Left renal cortex interstitium (tissue), 4 donors: ENCODE measurements around the gene SLC35G4. TPM values are rescaled to one million over a fixed set of nuclear protein-coding genes. Genes with fewer than 3 reads are reported as not detected.
"Not testable (repeated sequence)": the region's sequence is repeated elsewhere in the genome, so short reads cannot be mapped to it uniquely, and the experiment has no call there.

ENCODE experiments used
- DNase-seq, 4 donors: peaks; one replicate each; pipeline ENCODE4 v3.0.0-alpha.2; 2013; ENCODE audit warnings: low read depth in 4 of 4, low spot score in 2 of 4, missing footprints in 1 of 4
- polyA plus RNA-seq, 4 donors: library from polyadenylated mRNA; unstranded; fragments of 120-200 nt; gene quantifications; one replicate each; pipeline ENCODE4 v1.2.1, GENCODE V29; 2013; ENCODE audit not compliant: insufficient read length in 4 of 4

Gene SLC35G4
- polyA plus RNA-seq, 4 donors, result not detected

DNA sequence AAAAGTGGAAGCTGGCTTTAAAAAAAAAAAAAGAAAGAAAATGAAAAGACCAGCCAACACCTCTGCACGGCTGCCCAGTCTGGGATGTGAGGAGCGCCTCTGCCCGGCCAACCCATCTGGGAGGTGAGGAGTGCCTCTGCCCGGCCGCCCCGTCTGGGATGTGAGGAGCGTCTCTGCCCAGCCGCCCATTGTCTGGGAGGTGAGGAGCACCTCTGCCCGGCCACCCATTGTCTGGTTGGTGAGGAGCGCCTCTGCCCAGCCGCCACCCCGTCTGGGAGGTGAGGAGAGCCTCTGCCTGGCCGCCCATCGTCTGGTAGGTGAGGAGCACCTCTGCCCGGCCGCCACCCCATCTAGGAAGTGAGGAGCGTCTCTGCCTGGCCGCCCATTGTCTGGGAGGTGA lies 3.7 kb downstream of the SLC35G4 start:
- not testable (repeated sequence) for DNase-seq

DNA sequence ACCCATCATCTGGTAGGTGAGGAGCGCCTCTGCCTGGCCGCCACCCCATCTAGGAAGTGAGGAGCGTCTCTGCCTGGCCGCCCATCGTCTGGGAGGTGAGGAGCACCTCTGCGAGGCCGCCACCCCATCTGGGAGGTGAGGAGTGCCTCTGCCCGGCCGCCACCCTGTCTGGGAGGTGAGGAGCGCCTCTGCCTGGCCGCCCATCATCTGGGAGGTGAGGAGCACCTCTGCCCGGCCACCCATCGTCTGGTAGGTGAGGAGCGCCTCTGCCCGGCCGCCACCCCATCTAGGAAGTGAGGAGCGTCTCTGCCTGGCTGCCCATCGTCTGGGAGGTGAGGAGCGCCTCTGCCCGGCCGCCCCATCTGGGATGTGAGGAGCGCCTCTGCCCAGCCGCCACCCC lies 4.2 kb downstream of the SLC35G4 start:
- not testable (repeated sequence) for DNase-seq

DNA sequence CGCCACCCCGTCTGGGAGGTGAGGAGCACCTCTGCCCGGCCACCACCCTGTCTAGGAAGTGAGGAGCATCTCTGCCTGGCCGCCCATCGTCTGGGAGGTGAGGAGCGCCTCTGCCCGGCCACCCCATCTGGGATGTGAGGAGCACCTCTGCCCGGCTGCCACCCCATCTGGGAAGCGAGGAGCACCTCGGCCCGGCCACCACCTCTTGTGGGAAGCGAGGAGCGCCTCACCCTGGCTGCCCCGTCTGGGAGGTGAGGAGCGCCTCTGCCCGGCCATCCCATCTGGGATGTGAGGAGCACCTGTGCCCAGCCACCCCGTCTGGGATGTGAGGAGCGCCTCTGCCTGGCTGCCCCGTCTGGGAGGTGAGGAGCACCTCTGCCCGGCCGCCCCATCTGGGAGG lies 4.6 kb downstream of the SLC35G4 start:
- DNase-seq, result not testable (repeated sequence)

DNA sequence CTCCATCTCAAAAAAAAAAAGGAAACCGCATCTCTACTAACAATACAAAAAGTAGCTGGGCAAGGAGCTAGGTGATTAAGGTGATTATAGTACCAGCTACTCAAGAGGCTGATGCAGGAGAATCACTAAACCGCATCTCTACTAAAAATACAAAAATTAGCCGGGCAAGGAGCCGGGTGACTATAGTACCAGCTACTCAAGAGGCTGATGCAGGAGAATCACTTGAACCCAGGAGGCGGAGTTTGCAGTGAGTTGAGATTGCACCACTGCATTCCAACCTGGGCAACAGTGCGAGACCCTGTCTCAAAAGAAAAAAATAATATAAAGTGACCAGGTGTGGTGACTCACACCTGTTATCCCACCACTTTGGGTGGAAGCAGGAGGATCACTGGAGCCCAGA lies 5.6 kb downstream of the SLC35G4 start:
- not testable (repeated sequence) for DNase-seq

DNA sequence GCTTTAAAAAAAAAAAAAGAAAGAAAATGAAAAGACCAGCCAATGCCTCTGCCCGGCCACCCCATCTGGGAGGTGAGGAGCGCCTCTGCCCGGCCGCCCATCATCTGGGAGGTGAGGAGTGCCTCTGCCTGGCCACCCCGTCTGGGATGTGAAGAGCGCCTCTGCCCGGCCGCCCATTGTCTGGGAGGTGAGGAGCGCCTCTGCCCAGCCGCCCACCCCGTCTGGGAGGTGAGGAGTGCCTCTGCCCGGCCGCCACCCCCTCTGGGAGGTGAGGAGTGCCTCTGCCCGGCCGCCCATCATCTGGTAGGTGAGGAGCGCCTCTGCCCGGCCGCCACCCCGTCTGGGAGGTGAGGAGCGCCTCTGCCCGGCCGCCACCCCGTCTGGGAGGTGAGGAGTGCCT lies 37.9 kb downstream of the SLC35G4 start:
- DNase-seq, result not testable (repeated sequence)

DNA sequence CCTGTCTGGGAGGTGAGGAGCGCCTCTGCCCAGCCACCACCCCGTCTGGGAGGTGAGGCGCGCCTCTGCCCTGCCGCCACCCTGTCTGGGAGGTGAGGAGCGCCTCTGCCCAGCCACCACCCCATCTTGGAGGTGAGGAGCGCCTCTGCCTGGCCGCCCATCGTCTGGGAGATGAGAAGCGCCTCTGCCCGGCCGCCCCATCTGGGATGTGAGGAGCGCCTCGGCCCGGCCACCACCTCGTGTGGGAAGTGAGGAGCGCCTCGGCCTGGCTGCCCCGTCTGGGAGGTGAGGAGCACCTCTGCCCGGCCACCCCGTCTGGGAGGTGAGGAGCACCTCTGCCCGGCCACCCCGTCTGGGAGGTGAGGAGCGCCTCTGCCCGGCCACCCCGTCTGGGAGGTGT lies 38.4 kb downstream of the SLC35G4 start:
- not testable (repeated sequence) for DNase-seq

DNA sequence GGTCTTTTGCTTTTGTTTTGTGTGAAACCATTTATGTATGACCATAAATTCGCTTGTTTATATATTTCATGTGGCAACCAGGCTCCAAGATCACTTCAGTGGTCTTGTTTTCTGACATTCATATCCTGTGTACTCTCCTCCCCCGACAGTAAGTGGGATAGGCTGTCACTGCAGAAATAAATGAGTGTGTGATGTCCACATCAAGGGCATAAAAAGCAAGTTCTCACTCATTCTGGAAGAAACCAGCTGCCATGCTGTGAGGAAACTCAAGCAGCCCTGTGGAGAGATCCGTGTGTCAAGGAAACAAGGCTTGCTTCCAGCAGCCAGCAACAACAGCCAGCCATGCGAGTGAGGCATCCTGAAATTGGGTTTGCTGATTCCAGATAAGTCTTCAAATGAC lies 40.4 kb downstream of the SLC35G4 start:
- no peak for DNase-seq

DNA sequence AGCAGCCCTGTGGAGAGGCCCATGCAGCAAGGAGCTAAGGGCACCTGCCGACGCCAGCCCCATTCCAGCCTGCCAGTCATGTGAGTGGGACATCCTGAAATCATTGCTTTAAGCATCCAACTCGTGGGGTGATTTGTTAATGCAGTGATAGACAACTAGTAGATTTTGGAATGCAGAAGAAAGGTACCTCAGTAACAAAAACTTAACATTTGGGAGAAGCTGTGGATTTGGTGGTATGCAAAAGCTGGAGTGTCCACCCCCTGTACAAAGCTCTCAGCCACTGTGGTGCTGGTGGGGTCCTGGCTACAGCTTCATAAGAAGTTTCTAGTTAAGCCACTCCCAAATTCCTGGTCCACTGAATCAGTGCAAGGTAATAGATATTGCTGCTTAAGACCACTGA lies 42.5 kb downstream of the SLC35G4 start:
- DNase-seq, result no peak

DNA sequence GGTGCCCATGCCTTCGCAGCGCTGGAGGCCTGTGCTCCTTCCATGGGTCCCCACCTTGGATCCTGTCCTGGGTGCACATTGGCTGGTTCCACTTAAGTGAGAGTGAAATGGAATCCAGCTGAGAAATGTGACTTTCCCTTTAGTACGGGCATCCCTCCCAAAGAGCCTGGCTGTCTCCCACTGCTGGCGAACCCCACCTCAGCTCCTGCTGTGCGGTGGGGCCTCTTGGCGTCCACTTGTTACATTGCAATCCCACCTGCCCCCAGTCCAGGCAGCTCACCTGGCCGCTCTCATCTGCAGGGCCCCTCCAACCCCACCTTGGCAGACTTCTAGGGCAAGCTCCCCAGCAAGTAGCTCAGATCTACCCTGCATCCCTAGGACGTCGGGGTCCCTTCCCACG lies 44.1 kb downstream of the SLC35G4 start:
- DNase-seq, result no peak

DNA sequence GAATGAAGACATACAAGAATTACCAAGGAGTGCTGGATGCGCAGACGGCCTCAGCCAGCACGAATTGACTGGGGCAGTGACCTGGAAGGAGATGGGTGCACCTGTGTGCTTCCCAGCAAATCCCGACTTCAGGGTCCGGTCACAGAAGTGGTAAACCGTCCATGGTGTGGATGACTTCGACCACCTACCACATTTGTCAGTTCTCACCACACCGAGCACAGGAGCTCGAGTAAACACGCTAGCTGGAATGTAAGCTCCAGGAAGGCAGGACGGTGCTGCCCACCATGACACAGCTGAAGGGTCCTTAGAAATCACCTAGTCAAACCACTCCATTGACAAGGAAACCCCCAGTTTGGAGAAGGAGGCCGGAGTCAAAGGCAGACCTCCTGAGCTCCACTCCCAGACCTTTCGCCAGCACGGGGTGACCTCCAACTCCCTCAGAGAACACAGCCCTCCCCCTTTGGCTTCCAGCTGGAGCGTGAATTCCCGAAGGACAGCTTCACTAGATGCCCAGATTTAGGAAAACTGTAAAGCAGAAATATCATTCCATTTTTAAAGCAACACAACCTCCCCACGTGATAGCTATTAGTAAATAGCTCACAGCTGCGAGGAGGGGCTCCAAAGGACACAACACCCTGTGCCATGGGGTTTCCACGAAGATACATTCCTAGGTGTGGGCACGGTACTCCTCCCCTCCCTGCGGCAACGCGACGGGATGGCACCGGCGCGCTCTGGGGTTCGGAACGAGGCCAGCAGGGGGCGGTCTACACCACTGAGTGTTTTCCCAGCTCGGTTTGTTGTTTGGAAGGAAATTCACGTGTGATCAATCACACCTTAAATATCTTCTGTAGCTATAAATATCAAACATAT lies 45.6 kb downstream of the SLC35G4 start:
- DNase-seq, result peak in 1 of 4 donors; percentile 13

DNA sequence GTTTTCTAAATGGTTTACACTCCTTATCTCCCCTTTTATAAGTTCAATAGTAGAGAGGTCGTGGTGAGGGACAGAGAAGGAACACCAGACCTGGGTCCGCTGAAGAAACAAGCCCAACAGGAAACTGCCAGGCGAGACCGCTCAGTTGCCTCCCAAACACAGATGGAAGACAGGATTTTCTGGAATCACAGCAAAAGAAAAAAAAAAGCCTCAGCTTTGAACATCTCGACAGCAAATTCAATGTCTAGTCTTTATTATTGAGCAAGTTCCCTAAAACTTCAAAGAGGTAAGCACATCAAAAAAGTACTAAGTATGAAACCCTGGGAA lies 46.2 kb downstream of the SLC35G4 start:
- DNase-seq, result peak in 1 of 4 donors; percentile 19

DNA sequence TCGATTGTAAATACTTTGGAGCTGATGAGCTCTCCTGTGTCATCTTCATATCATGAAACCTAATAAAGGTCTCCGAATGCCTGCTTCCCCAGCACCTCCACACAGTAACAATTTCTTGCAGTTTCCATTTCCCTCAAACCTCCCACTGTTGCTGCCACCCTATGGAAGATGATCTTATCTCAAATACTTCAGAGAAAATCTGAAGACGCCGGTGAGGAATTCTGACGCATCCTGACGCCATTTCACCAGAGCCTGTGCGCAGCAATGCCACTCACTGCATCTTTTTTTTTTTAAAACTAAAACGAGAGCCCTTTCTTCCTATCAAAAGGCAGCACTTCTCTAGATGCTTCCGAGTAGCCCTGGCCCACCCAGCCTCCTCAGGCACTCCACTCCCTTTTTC lies 47.8 kb downstream of the SLC35G4 start:
- DNase-seq, result no peak

DNA sequence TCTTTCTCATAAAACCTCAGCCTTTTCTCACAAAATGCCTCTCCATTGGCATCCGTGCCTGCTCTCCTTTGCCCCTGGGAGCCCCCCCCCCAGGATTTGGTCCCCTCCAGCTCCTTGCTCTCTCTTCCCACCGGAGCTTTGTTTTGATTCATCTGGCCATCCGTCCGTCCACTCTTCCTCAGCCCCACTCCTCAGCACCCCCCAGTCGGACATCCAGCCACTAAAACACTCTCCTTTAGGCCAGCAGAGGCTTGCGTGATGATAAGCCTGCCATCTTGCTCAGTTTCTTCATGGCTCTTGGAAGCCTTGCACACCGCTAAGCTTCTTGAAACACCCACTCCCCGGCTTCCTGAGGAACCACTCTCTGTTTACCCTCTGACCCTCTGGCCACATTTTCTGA lies 48.2 kb downstream of the SLC35G4 start:
- DNase-seq, result no peak

DNA sequence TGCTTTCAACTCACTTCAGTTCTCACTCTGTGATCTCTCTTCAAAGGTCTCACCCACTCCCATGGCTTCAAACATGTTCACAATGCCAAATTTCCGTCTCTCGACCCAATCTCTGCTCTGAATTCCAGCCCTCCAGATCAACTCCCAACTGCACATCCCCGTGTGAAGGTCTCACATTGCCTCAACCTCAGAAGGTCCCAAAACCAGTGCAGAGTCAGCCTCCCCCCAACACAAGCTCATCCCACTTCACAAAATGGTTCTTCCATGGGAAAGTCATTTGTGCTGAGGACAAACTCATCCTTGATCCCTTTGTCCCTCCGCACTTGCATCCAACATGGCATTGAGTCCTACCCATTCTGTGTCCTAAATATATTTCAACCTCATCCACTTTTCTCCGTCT lies 48.6 kb downstream of the SLC35G4 start:
- DNase-seq, result no peak

DNA sequence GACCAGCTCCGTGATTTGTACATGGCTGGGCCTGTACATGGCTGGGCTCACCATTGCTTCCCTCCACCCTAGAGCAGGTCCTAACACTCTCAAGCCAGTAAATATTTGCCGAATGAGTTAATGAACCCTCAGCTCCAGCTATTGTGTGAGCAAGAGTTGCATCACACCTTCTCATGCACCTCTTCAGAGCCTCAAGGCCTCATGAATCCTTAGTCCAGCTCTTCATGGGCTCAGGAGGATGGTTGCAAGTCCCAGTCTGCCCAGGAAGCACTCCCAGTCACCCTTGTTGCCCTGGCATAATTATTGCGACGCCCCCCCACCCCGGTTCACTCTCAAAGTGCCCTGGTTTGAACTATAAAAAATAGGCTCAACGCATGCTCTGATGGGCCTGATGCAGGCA lies 49.6 kb downstream of the SLC35G4 start:
- DNase-seq, result no peak

Other genes starting within 250 kb of the SLC35G4 start
- 1 to 10 TPM; 2.9 to 6.1 (median 3.5) TPM for gene GNAL, start 79.7 kb downstream of the SLC35G4 start, polyA plus RNA-seq
- 10 to 100 TPM; 44.7 to 51.2 (median 47.8) TPM for gene CHMP1B, start 241.8 kb downstream of the SLC35G4 start, polyA plus RNA-seq